ENCODE measurements around the gene LRRC58.

DNA sequence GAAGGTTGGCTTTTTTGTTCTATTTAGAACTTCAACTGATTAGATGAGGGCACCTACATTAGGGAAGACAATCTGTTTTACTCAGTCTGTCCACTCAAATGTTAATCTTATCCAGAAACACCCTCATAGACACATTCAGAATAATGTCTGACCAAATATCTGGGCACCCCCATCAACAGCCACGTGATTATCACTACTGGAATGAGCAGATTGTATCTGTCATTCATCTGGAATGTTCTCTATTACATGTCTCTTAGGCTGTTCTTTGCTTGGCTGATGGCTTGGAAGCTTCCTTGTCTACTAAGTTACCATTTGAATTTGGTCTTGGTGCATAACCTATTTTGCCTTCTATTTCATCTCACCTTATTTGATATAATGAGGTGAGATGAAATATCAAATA lies 15.7 kb upstream of the LRRC58 start:
- TF ChIP-seq SIN3A (IDR thresholded peaks at IDR 0.05; ENCODE audit: borderline replicate concordance, insufficient read depth, low read depth, low read length) (no peak), POLR2AphosphoS5 (IDR thresholded peaks at IDR 0.05; ENCODE audit: low read depth, low read length) (no peak)
- TF ChIP-seq, protein P1, sequence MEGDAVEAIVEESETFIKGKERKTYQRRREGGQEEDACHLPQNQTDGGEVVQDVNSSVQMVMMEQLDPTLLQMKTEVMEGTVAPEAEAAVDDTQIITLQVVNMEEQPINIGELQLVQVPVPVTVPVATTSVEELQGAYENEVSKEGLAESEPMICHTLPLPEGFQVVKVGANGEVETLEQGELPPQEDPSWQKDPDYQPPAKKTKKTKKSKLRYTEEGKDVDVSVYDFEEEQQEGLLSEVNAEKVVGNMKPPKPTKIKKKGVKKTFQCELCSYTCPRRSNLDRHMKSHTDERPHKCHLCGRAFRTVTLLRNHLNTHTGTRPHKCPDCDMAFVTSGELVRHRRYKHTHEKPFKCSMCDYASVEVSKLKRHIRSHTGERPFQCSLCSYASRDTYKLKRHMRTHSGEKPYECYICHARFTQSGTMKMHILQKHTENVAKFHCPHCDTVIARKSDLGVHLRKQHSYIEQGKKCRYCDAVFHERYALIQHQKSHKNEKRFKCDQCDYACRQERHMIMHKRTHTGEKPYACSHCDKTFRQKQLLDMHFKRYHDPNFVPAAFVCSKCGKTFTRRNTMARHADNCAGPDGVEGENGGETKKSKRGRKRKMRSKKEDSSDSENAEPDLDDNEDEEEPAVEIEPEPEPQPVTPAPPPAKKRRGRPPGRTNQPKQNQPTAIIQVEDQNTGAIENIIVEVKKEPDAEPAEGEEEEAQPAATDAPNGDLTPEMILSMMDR (IDR thresholded peaks at IDR 0.05) = no peak
- TF ChIP-seq, protein P2, sequence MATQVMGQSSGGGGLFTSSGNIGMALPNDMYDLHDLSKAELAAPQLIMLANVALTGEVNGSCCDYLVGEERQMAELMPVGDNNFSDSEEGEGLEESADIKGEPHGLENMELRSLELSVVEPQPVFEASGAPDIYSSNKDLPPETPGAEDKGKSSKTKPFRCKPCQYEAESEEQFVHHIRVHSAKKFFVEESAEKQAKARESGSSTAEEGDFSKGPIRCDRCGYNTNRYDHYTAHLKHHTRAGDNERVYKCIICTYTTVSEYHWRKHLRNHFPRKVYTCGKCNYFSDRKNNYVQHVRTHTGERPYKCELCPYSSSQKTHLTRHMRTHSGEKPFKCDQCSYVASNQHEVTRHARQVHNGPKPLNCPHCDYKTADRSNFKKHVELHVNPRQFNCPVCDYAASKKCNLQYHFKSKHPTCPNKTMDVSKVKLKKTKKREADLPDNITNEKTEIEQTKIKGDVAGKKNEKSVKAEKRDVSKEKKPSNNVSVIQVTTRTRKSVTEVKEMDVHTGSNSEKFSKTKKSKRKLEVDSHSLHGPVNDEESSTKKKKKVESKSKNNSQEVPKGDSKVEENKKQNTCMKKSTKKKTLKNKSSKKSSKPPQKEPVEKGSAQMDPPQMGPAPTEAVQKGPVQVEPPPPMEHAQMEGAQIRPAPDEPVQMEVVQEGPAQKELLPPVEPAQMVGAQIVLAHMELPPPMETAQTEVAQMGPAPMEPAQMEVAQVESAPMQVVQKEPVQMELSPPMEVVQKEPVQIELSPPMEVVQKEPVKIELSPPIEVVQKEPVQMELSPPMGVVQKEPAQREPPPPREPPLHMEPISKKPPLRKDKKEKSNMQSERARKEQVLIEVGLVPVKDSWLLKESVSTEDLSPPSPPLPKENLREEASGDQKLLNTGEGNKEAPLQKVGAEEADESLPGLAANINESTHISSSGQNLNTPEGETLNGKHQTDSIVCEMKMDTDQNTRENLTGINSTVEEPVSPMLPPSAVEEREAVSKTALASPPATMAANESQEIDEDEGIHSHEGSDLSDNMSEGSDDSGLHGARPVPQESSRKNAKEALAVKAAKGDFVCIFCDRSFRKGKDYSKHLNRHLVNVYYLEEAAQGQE (IDR thresholded peaks at IDR 0.05; ENCODE audit: insufficient read depth in 1 of 2, low read depth in 2 of 2, low read length in 1 of 2) = no peak
